Mesenchymal stem cell (in vitro differentiated cells and primary cell): ENCODE measurements around the gene NRXN3.

Experiments used
- DNase-seq: peaks from one replicate; pipeline ENCODE4 v3.0.0-alpha.2; 2013
- H2AFZ ChIP-seq: one replicate; pipeline ENCODE4 v1.6.1; 2013; ENCODE audit warnings: low read depth, mild to moderate bottlenecking, control low read depth, inconsistent platforms, low read length, moderate library complexity
- H2AK5ac ChIP-seq: 2 replicates; pipeline ENCODE4 v1.6.1; 2013; ENCODE audit warnings: low read length, moderate library complexity, mild to moderate bottlenecking, inconsistent platforms; ENCODE audit not compliant: severe bottlenecking
- H2BK120ac ChIP-seq: one replicate; pipeline ENCODE4 v1.6.1; 2013; ENCODE audit warnings: low read depth, mild to moderate bottlenecking, inconsistent platforms, low read length, moderate library complexity
- H2BK12ac ChIP-seq, 2 experiments: one replicate each; pipeline ENCODE4 v1.6.1; 2013; ENCODE audit warnings: inconsistent platforms in 2 of 2, low read length in 2 of 2, mild to moderate bottlenecking in 2 of 2, moderate library complexity in 2 of 2, control low read depth in 1 of 2
- H2BK15ac ChIP-seq: one replicate; pipeline ENCODE4 v1.6.1; 2013; ENCODE audit warnings: mild to moderate bottlenecking, low read depth, inconsistent platforms; ENCODE audit not compliant: poor library complexity, severe bottlenecking
- H2BK5ac ChIP-seq: 2 replicates; pipeline ENCODE4 v1.6.1; 2013; ENCODE audit warnings: low read depth, mild to moderate bottlenecking, low read length, control low read depth, inconsistent platforms; ENCODE audit not compliant: poor library complexity, severe bottlenecking
- H3K14ac ChIP-seq, 2 experiments: one replicate each; pipeline ENCODE4 v1.6.1; 2013; ENCODE audit warnings: inconsistent platforms in 2 of 2, low read length in 2 of 2, control low read depth in 1 of 2, mild to moderate bottlenecking in 1 of 2, moderate library complexity in 1 of 2
- H3K18ac ChIP-seq, 2 experiments: one replicate each; pipeline ENCODE4 v1.6.1; 2013; ENCODE audit warnings: inconsistent platforms in 2 of 2, low read length in 2 of 2, control low read depth in 1 of 2, low read depth in 1 of 2, mild to moderate bottlenecking in 1 of 2
- H3K23ac ChIP-seq, 2 experiments: one replicate each; pipeline ENCODE4 v1.6.1; 2013; ENCODE audit warnings: inconsistent platforms in 2 of 2, low read length in 2 of 2, mild to moderate bottlenecking in 2 of 2, moderate library complexity in 2 of 2, control low read depth in 1 of 2
- H3K27ac ChIP-seq: 2 replicates; pipeline ENCODE4 v1.5.1; 2013; ENCODE audit warnings: mild to moderate bottlenecking, moderate library complexity, low read length, control low read depth, inconsistent platforms; ENCODE audit not compliant: poor library complexity, severe bottlenecking
- H3K27me3 ChIP-seq, 2 experiments: 2 replicates each; pipeline versions ENCODE4 v1.6.1 to v1.7.0; 2013; ENCODE audit warnings: low read length in 2 of 2, mild to moderate bottlenecking in 2 of 2, moderate library complexity in 2 of 2, control low read depth in 1 of 2, inconsistent platforms in 1 of 2; ENCODE audit not compliant: control insufficient read depth in 1 of 2, insufficient read depth in 1 of 2
- H3K36me3 ChIP-seq, 2 experiments: 2 replicates each; pipeline versions ENCODE4 v1.6.1 to v1.7.0; 2013; ENCODE audit warnings: low read length in 2 of 2, control low read depth in 1 of 2, inconsistent platforms in 1 of 2, low read depth in 1 of 2, mild to moderate bottlenecking in 1 of 2; ENCODE audit not compliant: insufficient read depth in 2 of 2, control insufficient read depth in 1 of 2
- H3K4ac ChIP-seq, 2 experiments: one replicate each; pipeline ENCODE4 v1.6.1; 2013; ENCODE audit warnings: inconsistent platforms in 2 of 2, low read length in 2 of 2, mild to moderate bottlenecking in 2 of 2, moderate library complexity in 2 of 2, control low read depth in 1 of 2, low read depth in 1 of 2
- H3K4me1 ChIP-seq: 2 replicates; pipeline ENCODE4 v1.6.1; 2013; ENCODE audit warnings: low read depth, low read length, control low read depth; ENCODE audit not compliant: control insufficient read depth, insufficient read depth
- H3K4me2 ChIP-seq: 2 replicates; pipeline ENCODE4 v1.6.1; 2013; ENCODE audit warnings: low read length, mild to moderate bottlenecking, inconsistent platforms; ENCODE audit not compliant: poor library complexity, severe bottlenecking
- H3K4me3 ChIP-seq, 2 experiments: 2 replicates each; pipeline versions ENCODE4 v1.5.1 to v1.7.0; 2013; ENCODE audit warnings: low read length in 2 of 2, mild to moderate bottlenecking in 2 of 2, control low read depth in 1 of 2, low read depth in 1 of 2; ENCODE audit not compliant: insufficient read depth in 1 of 2
- H3K79me1 ChIP-seq: replicated peaks from 2 replicates; pipeline ENCODE4 v1.6.1; 2013; ENCODE audit warnings: mild to moderate bottlenecking, control low read depth, low read length, inconsistent platforms; ENCODE audit not compliant: poor library complexity, severe bottlenecking
- H3K9ac ChIP-seq: 2 replicates; pipeline ENCODE4 v1.7.0; 2013; ENCODE audit warnings: mild to moderate bottlenecking, low read length, moderate library complexity
- H3K9me3 ChIP-seq: 2 replicates; pipeline ENCODE4 v1.7.0; 2013; ENCODE audit warnings: mild to moderate bottlenecking, low read length; ENCODE audit not compliant: control insufficient read depth
- H4K8ac ChIP-seq: one replicate; pipeline ENCODE4 v1.6.1; 2013; ENCODE audit warnings: inconsistent platforms, mild to moderate bottlenecking, low read length, moderate library complexity
- H4K91ac ChIP-seq: one replicate; pipeline ENCODE4 v1.6.1; 2013; ENCODE audit warnings: mild to moderate bottlenecking, low read length, inconsistent platforms
- WGBS: methylation state at CpG from one replicate; pipeline ENCODE4 v1.1.7; 2013; ENCODE audit warnings: mixed read lengths; 5-methylcytosine and 5-hydroxymethylcytosine counted together

Gene NRXN3

DNA sequence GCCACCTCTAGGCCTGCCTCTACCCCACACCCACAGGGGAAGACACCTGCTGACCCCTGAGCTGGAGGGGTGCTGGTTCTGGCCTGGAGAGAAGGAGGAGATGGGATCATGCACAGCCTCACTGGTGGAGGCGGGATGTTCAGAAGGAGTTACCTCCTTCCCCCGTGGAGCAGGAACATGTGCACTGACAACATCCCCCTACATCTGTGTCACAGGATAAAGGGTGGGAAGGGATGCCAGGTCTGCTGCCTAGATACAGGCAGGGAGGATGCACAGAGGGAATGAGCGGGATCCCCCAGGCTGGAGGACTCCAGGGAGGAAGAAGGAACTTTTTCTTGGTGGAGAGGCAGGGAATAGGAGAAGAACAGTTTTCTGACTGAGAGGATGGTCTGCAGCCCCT is 8.8 kb downstream of the NRXN3 start:
- H2BK15ac ChIP-seq: no peak overlapping the region
- DNase-seq: no peak
- no peak overlapping the region for H2AFZ ChIP-seq
- no peak overlapping the region for H3K4me3 ChIP-seq
- no peak overlapping the region for H3K14ac ChIP-seq
- H3K4ac ChIP-seq: no peak overlapping the region
- no peak overlapping the region for H3K4me2 ChIP-seq
- H4K91ac ChIP-seq: no peak overlapping the region
- no peak overlapping the region for H2BK12ac ChIP-seq
- H3K27ac ChIP-seq: no peak overlapping the region
- no peak overlapping the region for H3K9ac ChIP-seq
- H3K23ac ChIP-seq: no peak overlapping the region
- no peak overlapping the region for H4K8ac ChIP-seq
- H3K4me1 ChIP-seq: no peaks in the 10 kb centered on the region
- H3K79me1 ChIP-seq: no peaks in the 10 kb centered on the region
- H3K27me3 ChIP-seq: no peaks in the 10 kb centered on the region
- H2AK5ac ChIP-seq: no peak overlapping the region
- no peak overlapping the region for H2BK5ac ChIP-seq
- H3K18ac ChIP-seq: no peak overlapping the region
- no peaks in the 10 kb centered on the region for H3K36me3 ChIP-seq
- 80% methylated on average over 1 of the region's 3 CpGs for WGBS
- H3K9me3 ChIP-seq: no peaks in the 10 kb centered on the region
- no peak overlapping the region for H2BK120ac ChIP-seq

GRCh38 chr14:78181270-78181669 is 11.1 kb downstream of the NRXN3 start:
- H3K4me1 ChIP-seq: no peaks in the 10 kb centered on the region
- H3K9ac ChIP-seq: no peak overlapping the region
- no peak overlapping the region for H2BK12ac ChIP-seq
- no peak overlapping the region for H2AK5ac ChIP-seq
- H3K79me1 ChIP-seq: no peaks in the 10 kb centered on the region
- H2AFZ ChIP-seq: no peak overlapping the region
- no peak overlapping the region for H3K4me3 ChIP-seq
- H2BK15ac ChIP-seq: no peak overlapping the region
- H3K27me3 ChIP-seq: no peaks in the 10 kb centered on the region
- H4K8ac ChIP-seq: no peak overlapping the region
- WGBS: 76% methylated on average over 3 of the region's 3 CpGs
- H3K18ac ChIP-seq: no peak overlapping the region
- no peak overlapping the region for H2BK120ac ChIP-seq
- no peak overlapping the region for H2BK5ac ChIP-seq
- H3K4me2 ChIP-seq: no peak overlapping the region
- no peak for DNase-seq
- no peak overlapping the region for H3K14ac ChIP-seq
- no peak overlapping the region for H3K23ac ChIP-seq
- no peak overlapping the region for H3K4ac ChIP-seq
- no peak overlapping the region for H3K27ac ChIP-seq
- H4K91ac ChIP-seq: no peak overlapping the region
- H3K9me3 ChIP-seq: no peaks in the 10 kb centered on the region
- H3K36me3 ChIP-seq: no peaks in the 10 kb centered on the region

DNA sequence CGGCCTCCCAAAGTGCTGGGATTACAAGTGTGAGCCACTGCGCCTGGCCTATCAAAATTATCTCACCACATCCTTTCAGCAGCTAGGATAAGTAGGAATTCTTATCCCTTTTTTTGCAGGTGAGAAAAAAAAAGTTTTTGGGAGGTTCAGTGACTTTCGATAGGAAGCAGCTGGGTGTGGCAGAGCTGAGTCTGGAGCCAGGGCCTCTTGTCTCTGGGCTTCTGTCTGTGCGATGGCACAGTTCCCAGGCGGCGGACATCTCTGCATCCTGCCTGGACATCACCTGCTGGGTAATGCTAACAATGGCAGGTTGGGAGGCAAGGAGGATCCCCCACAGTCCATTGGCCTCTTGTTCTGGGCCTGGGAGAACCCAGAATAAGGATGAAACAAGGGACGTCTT is 12.5 kb downstream of the NRXN3 start:
- H4K8ac ChIP-seq: no peak overlapping the region
- H3K9me3 ChIP-seq: no peaks in the 10 kb centered on the region
- H4K91ac ChIP-seq: no peak overlapping the region
- no peak overlapping the region for H3K27ac ChIP-seq
- no peak overlapping the region for H2BK5ac ChIP-seq
- DNase-seq: no peak
- H3K4me1 ChIP-seq: no peaks in the 10 kb centered on the region
- no peaks in the 10 kb centered on the region for H3K27me3 ChIP-seq
- no peak overlapping the region for H3K4me2 ChIP-seq
- no peak overlapping the region for H2BK15ac ChIP-seq
- H3K4ac ChIP-seq: no peak overlapping the region
- no peak overlapping the region for H3K18ac ChIP-seq
- H2BK120ac ChIP-seq: no peak overlapping the region
- no peak overlapping the region for H2AK5ac ChIP-seq
- H2BK12ac ChIP-seq: no peak overlapping the region
- 84% methylated on average over 5 of the region's 7 CpGs for WGBS
- H3K79me1 ChIP-seq: no peaks in the 10 kb centered on the region
- H3K36me3 ChIP-seq: no peaks in the 10 kb centered on the region
- no peak overlapping the region for H3K9ac ChIP-seq
- no peak overlapping the region for H3K4me3 ChIP-seq
- no peak overlapping the region for H2AFZ ChIP-seq
- H3K23ac ChIP-seq: no peak overlapping the region
- H3K14ac ChIP-seq: no peak overlapping the region

- Histone ChIP-seq H3K18ac (no peak overlapping the region), H3K23ac (no peak overlapping the region), H3K79me1 (no peaks in the 10 kb centered on the region), H2BK12ac (no peak overlapping the region), H2AK5ac (no peak overlapping the region), H3K4me1 (no peaks in the 10 kb centered on the region), H3K9ac (no peak overlapping the region), H2AFZ (no peak overlapping the region), H3K14ac (no peak overlapping the region), H3K4me3 (no peak overlapping the region), H3K4ac (no peak overlapping the region), H3K36me3 (no peaks in the 10 kb centered on the region), H3K27ac (no peak overlapping the region), H2BK15ac (no peak overlapping the region), H4K91ac (no peak overlapping the region), H4K8ac (no peak overlapping the region), H2BK5ac (no peak overlapping the region), H3K27me3 (no peaks in the 10 kb centered on the region), H2BK120ac (no peak overlapping the region), H3K4me2 (no peak overlapping the region), H3K9me3 (no peaks in the 10 kb centered on the region)
- DNase-seq: no peak
- 88% methylated on average over 1 of the region's 5 CpGs for WGBS
Observed at GRCh38 chr14:78184157-78184556, 14.0 kb downstream of the NRXN3 start.
